Measurements from ENCODE around the gene FBXW9. TPM values are rescaled to one million over a fixed set of nuclear protein-coding genes. Genes with fewer than 3 reads are reported as not detected.

Gene FBXW9
- total RNA-seq, 1 experiment from 2014 or later, result 14.0 TPM

GRCh38 chr19:12649941-12650340, 46.5 kb downstream of the FBXW9 start:
- ChIA-PET CTCF (no interaction called here), POLR2A (no interaction called here), RAD21 (ENCODE audit: low non-redundant PET in 1 of 2, low total read pairs in 2 of 2, uncharacterized antibody in 2 of 2, unreplicated experiment in 2 of 2) (no interaction called here)
- H2AFZ ChIP-seq (ENCODE audit: low read depth, low read length, poor library complexity, severe bottlenecking), result no peak overlapping the region
- no peak overlapping the region for H3K9ac ChIP-seq (ENCODE audit: low read length)
- no peak overlapping the region for H3K27ac ChIP-seq (ENCODE audit: low read depth, low read length)
- H3K36me3 ChIP-seq (ENCODE audit: control insufficient read depth in 1 of 2, insufficient read depth in 2 of 2, low read length in 2 of 2), result no peaks in the 10 kb centered on the region
- intact Hi-C loops (cut with micrococcal nuclease), result no loop called here
- ATAC-seq (no peak), DNase-seq (ENCODE audit: low read depth, low spot score) (no peak)
- no peaks in the 10 kb centered on the region for H3K79me2 ChIP-seq (ENCODE audit: insufficient read depth, low read length)
- TF ChIP-seq POLR2A (IDR thresholded peaks at IDR 0.05; ENCODE audit: borderline replicate concordance, extremely low read depth, insufficient read depth, insufficient read length) (no peak), REST (IDR thresholded peaks at IDR 0.05; ENCODE audit: low read depth) (no peak), TCF7L2 (IDR thresholded peaks at IDR 0.05; ENCODE audit: borderline replicate concordance, extremely low read depth, insufficient read depth, insufficient read length) (no peak)
- no peaks in the 10 kb centered on the region; a peak in 1 of 4 replicates for H3K9me3 ChIP-seq (ENCODE audit: control insufficient read depth in 1 of 2, insufficient read depth in 1 of 2, low read depth in 1 of 2, low read length in 2 of 2)
- H4K20me1 ChIP-seq (ENCODE audit: insufficient read depth), result no peaks in the 10 kb centered on the region
- no peaks in the 10 kb centered on the region for H3K9me2 ChIP-seq (ENCODE audit: insufficient read depth)
- H3K4me3 ChIP-seq (replicated peaks in 1 of 2; ENCODE audit: low read depth in 1 of 2, low read length in 2 of 2), result no peak overlapping the region
- H3K4me2 ChIP-seq (ENCODE audit: low read length), result no peak overlapping the region
- no TSS peak for BruUV-seq (replicated peaks)
- H3K4me1 ChIP-seq (ENCODE audit: control insufficient read depth in 1 of 2, insufficient read depth in 2 of 2, low read length in 2 of 2), result no peaks in the 10 kb centered on the region
- H3K27me3 ChIP-seq (ENCODE audit: insufficient read depth, low read length), result no peaks in the 10 kb centered on the region

GRCh38 chr19:12648088-12648487, 48.3 kb downstream of the FBXW9 start:
- Histone ChIP-seq H3K4me3 (replicated peaks in 1 of 2; ENCODE audit: low read depth in 1 of 2, low read length in 2 of 2) (no peak overlapping the region), H3K79me2 (ENCODE audit: insufficient read depth, low read length) (no peaks in the 10 kb centered on the region), H3K27me3 (ENCODE audit: insufficient read depth, low read length) (no peaks in the 10 kb centered on the region), H3K4me2 (ENCODE audit: low read length) (no peak overlapping the region), H3K4me1 (ENCODE audit: control insufficient read depth in 1 of 2, insufficient read depth in 2 of 2, low read length in 2 of 2) (no peaks in the 10 kb centered on the region), H3K9ac (ENCODE audit: low read length) (no peak overlapping the region), H3K9me2 (ENCODE audit: insufficient read depth) (no peaks in the 10 kb centered on the region), H3K36me3 (ENCODE audit: control insufficient read depth in 1 of 2, insufficient read depth in 2 of 2, low read length in 2 of 2) (no peaks in the 10 kb centered on the region), H4K20me1 (ENCODE audit: insufficient read depth) (no peaks in the 10 kb centered on the region), H2AFZ (ENCODE audit: low read depth, low read length, poor library complexity, severe bottlenecking) (no peak overlapping the region), H3K27ac (ENCODE audit: low read depth, low read length) (no peak overlapping the region), H3K9me3 (ENCODE audit: control insufficient read depth in 1 of 2, insufficient read depth in 1 of 2, low read depth in 1 of 2, low read length in 2 of 2) (no peaks in the 10 kb centered on the region; a peak in 1 of 4 replicates)
- no peak for DNase-seq (ENCODE audit: low read depth, low spot score)
- ChIA-PET RAD21 (ENCODE audit: low non-redundant PET in 1 of 2, low total read pairs in 2 of 2, uncharacterized antibody in 2 of 2, unreplicated experiment in 2 of 2) (no interaction called here), POLR2A (no interaction called here), CTCF (no interaction called here)
- no TSS peak for BruUV-seq (replicated peaks)
- no peak for TF ChIP-seq EZH2 (IDR thresholded peaks at IDR 0.05)
- TF ChIP-seq ZNF274 (IDR thresholded peaks at IDR 0.05; ENCODE audit: low read depth, low read length), result no peak
- no peak for TF ChIP-seq SIN3A (IDR thresholded peaks at IDR 0.05; ENCODE audit: low read depth)
- TF ChIP-seq CEBPB (IDR thresholded peaks at IDR 0.05; ENCODE audit: low read depth), result no peak
- TF ChIP-seq CBX3 (IDR thresholded peaks at IDR 0.05; ENCODE audit: low read depth), result no peak
- no peak for TF ChIP-seq RAD21 (IDR thresholded peaks at IDR 0.05; ENCODE audit: low read depth)
- no peak for TF ChIP-seq EGR1 (IDR thresholded peaks at IDR 0.05; ENCODE audit: low read depth)
- TF ChIP-seq CTCF (IDR thresholded peaks at IDR 0.05 in 2 of 3, conservative IDR thresholded peaks at IDR 0.05 in 1 of 3; ENCODE audit: borderline replicate concordance in 1 of 3, insufficient read depth in 1 of 3, low read depth in 2 of 3, low read length in 2 of 3), result 0 out of 6 replicates have a peak, but pooled peaks of 1 of the 3 experiments have one; percentile 8
- intact Hi-C loops (cut with micrococcal nuclease), result no loop called here
- ATAC-seq, result 0 out of 2 replicates have a peak, but pooled peaks have one; percentile 34
